ENCODE measurements around the gene ADPRS.

The ADPRS gene

GRCh38 chr1:36091141-36091540 lies 2.4 kb downstream of the ADPRS start:
- Histone ChIP-seq H3K36me3 (peaks cover 16% of the 10 kb centered on the region), H3K4me1 (peaks cover 12% of the 10 kb centered on the region), H3K27me3 (no peaks in the 10 kb centered on the region), H3K9me3 (no peaks in the 10 kb centered on the region), H3K4me3 (ENCODE audit: low read depth, low read length) (no peak overlapping the region)
- no peak for DNase-seq
- TF ChIP-seq, protein P1, sequence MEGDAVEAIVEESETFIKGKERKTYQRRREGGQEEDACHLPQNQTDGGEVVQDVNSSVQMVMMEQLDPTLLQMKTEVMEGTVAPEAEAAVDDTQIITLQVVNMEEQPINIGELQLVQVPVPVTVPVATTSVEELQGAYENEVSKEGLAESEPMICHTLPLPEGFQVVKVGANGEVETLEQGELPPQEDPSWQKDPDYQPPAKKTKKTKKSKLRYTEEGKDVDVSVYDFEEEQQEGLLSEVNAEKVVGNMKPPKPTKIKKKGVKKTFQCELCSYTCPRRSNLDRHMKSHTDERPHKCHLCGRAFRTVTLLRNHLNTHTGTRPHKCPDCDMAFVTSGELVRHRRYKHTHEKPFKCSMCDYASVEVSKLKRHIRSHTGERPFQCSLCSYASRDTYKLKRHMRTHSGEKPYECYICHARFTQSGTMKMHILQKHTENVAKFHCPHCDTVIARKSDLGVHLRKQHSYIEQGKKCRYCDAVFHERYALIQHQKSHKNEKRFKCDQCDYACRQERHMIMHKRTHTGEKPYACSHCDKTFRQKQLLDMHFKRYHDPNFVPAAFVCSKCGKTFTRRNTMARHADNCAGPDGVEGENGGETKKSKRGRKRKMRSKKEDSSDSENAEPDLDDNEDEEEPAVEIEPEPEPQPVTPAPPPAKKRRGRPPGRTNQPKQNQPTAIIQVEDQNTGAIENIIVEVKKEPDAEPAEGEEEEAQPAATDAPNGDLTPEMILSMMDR (IDR thresholded peaks at IDR 0.05; ENCODE audit: low read depth, low read length), result no peak

DNA sequence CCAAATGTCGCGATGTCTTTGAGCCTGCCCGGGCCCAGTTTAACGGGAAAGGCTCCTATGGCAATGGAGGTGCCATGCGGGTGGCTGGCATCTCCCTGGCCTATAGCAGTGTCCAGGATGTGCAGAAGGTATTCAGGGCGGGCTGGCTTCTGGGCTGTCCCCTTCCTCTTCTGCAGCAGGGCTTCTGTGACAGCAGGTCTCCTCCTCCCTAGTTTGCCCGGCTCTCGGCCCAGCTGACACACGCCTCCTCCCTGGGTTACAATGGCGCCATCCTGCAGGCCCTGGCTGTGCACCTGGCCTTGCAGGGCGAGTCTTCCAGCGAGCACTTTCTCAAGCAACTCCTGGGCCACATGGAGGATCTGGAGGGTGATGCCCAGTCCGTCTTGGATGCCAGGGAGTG lies 3.0 kb downstream of the ADPRS start:
- Histone ChIP-seq H3K4me3 (ENCODE audit: low read depth, low read length) (no peak overlapping the region), H3K4me1 (peaks cover 12% of the 10 kb centered on the region), H3K9me3 (no peaks in the 10 kb centered on the region), H3K36me3 (peaks cover 16% of the 10 kb centered on the region), H3K27me3 (no peaks in the 10 kb centered on the region)
- no peak for DNase-seq
- TF ChIP-seq, protein P1 (IDR thresholded peaks at IDR 0.05; ENCODE audit: low read depth, low read length), result no peak

- peaks cover 16% of the 10 kb centered on the region for H3K36me3 ChIP-seq
- H3K4me1 ChIP-seq, result peaks cover 12% of the 10 kb centered on the region
- no peaks in the 10 kb centered on the region for H3K27me3 ChIP-seq
- TF ChIP-seq, protein P1 (IDR thresholded peaks at IDR 0.05; ENCODE audit: low read depth, low read length), result no peak
- no peaks in the 10 kb centered on the region for H3K9me3 ChIP-seq
- no peak overlapping the region for H3K4me3 ChIP-seq (ENCODE audit: low read depth, low read length)
- DNase-seq, result no peak
These were observed 3.6 kb downstream of the ADPRS start for GRCh38 chr1:36092166-36092797.

GRCh38 chr1:36092798-36093185 lies 4.1 kb downstream of the ADPRS start:
- peaks cover 12% of the 10 kb centered on the region for H3K4me1 ChIP-seq
- TF ChIP-seq, protein P1 (IDR thresholded peaks at IDR 0.05; ENCODE audit: low read depth, low read length), result no peak

GRCh38 chr1:36093226-36093625 lies 4.5 kb downstream of the ADPRS start:
- no peaks in the 10 kb centered on the region for H3K9me3 ChIP-seq
- DNase-seq, result no peak
- peaks cover 12% of the 10 kb centered on the region for H3K4me1 ChIP-seq
- TF ChIP-seq, protein P1 (IDR thresholded peaks at IDR 0.05; ENCODE audit: low read depth, low read length), result no peak
- no peaks in the 10 kb centered on the region for H3K27me3 ChIP-seq
- peaks cover 16% of the 10 kb centered on the region for H3K36me3 ChIP-seq
- H3K4me3 ChIP-seq (ENCODE audit: low read depth, low read length), result no peak overlapping the region

More at GRCh38 chr1:36092798-36093185, 4.1 kb downstream of the ADPRS start:
- Histone ChIP-seq H3K27me3 (no peaks in the 10 kb centered on the region), H3K4me3 (ENCODE audit: low read depth, low read length) (no peak overlapping the region), H3K36me3 (peaks cover 16% of the 10 kb centered on the region), H3K9me3 (no peaks in the 10 kb centered on the region)
- no peak for DNase-seq

DNA sequence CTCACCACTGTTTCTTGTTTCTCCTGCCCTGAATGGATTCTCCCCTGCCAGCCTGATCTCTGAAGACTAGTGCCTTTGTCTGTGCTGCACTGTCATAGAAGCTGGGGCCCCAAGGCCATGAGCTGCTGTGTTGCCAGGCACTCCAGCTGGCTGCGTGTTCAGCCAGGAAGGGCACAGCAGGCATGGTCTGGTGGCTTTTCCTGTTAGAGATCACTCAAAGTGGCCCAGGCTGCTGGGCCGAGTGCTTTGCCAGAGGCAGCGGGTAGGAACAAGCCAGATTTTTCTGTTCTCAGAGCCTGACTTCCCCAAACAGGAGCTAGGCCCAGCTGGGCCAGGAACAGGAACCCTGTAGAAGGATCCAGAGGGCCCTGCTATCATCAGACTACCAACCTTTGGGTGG lies 5.2 kb downstream of the ADPRS start:
- TF ChIP-seq, protein P1 (IDR thresholded peaks at IDR 0.05; ENCODE audit: low read depth, low read length), result no peak
- DNase-seq, result peak; percentile 57
- Histone ChIP-seq H3K4me3 (ENCODE audit: low read depth, low read length) (no peak overlapping the region), H3K36me3 (peaks cover 16% of the 10 kb centered on the region), H3K4me1 (peaks cover 12% of the 10 kb centered on the region), H3K9me3 (no peaks in the 10 kb centered on the region), H3K27me3 (no peaks in the 10 kb centered on the region)

All from BE2C (cell line).